ENCODE measurements around the gene GTPBP6. TPM values are rescaled to one million over a fixed set of nuclear protein-coding genes. Genes with fewer than 3 reads are reported as not detected.

Gene GTPBP6
- total RNA-seq, 2 experiments from 2014 or later = 68.0 to 68.3 TPM

DNA sequence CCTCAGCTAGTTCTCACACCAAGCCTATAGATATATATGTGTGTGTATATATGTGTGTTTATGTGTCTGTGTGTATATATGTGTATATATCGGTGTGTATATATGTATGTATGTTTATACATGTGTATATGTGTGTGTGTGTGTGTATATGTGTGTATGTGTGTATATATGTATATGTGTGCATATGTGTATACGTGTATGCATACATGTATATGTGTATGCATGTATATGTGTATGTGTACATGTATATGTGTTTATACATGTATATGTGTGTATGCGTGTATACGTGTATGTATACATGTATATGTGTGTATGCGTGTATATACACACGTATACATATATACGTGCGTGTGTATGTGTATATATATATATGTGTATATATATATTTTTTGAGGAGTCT is 18.3 kb downstream of the GTPBP6 start:
- ATAC-seq = no peak

DNA sequence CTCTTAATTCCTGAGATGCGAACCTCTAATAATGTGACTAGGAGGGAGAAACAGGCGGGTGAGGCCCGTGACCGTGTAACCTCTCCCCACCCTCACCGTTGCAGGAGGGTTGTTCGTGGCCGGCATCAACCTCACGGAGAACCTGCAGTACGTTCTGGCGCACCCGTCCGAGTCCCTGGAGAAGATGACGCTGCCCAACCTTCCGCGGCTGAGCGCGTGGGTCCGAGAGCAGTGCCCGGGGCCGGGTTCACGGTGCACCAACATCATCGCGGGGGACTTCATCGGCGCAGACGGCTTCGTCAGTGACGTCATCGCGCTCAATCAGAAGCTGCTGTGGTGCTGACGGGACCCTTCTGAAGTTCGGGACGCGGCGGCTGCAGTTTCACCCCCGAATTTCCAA is 19.6 kb downstream of the GTPBP6 start:
- intact Hi-C loops (cut with micrococcal nuclease) = no loop called here
- Mint-ChIP-seq H3K9me3 (no peaks in the 10 kb centered on the region), H3K4me1 (ENCODE audit: low read depth) (no peaks in the 10 kb centered on the region), H3K4me3 (no peak overlapping the region), H3K27me3 (no peaks in the 10 kb centered on the region), H3K36me3 (ENCODE audit: low read depth) (peaks cover 52% of the 10 kb centered on the region), H3K27ac (no peak overlapping the region)
- ATAC-seq (no peak), DNase-seq (no peak)
- CTCF ChIA-PET = no interaction called here
- TF ChIP-seq, protein P1, sequence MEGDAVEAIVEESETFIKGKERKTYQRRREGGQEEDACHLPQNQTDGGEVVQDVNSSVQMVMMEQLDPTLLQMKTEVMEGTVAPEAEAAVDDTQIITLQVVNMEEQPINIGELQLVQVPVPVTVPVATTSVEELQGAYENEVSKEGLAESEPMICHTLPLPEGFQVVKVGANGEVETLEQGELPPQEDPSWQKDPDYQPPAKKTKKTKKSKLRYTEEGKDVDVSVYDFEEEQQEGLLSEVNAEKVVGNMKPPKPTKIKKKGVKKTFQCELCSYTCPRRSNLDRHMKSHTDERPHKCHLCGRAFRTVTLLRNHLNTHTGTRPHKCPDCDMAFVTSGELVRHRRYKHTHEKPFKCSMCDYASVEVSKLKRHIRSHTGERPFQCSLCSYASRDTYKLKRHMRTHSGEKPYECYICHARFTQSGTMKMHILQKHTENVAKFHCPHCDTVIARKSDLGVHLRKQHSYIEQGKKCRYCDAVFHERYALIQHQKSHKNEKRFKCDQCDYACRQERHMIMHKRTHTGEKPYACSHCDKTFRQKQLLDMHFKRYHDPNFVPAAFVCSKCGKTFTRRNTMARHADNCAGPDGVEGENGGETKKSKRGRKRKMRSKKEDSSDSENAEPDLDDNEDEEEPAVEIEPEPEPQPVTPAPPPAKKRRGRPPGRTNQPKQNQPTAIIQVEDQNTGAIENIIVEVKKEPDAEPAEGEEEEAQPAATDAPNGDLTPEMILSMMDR (IDR thresholded peaks at IDR 0.05) = no peak
- POLR2A ChIA-PET = no interaction called here

More for the DNA sequence above, 18.3 kb downstream of the GTPBP6 start:
- ChIA-PET POLR2A (no interaction called here), CTCF (no interaction called here)
- TF ChIP-seq, protein P1 (IDR thresholded peaks at IDR 0.05) = no peak
- H3K9me3 Mint-ChIP-seq = no peaks in the 10 kb centered on the region
- H3K4me3 Mint-ChIP-seq = no peak overlapping the region
- intact Hi-C loops (cut with micrococcal nuclease) = no loop called here
- H3K4me1 Mint-ChIP-seq (ENCODE audit: low read depth) = no peaks in the 10 kb centered on the region
- peaks cover 57% of the 10 kb centered on the region for H3K36me3 Mint-ChIP-seq (ENCODE audit: low read depth)
- no peak for DNase-seq
- H3K27me3 Mint-ChIP-seq = no peaks in the 10 kb centered on the region
- no peak overlapping the region for H3K27ac Mint-ChIP-seq

DNA sequence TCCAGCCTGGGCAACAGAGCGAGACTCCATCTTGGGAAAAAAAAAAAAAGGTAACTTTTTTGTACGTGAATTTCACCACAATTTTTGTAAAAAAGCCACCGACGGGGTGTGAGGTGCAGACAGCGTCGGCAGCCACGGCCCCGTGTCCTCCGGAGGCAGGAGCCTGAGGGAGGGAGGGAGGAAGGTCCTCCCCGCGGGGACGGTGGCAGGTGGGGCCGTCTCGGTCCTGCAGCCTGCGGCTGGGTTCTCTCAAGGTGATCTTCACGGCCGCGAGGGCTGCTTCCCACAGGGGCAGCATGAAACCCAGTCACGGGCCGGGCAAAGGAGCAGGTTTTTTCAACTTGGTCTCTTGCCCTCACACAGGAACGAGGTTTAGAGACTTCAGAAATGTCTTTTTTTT is 23.5 kb downstream of the GTPBP6 start:
- no peak overlapping the region for H3K27ac Mint-ChIP-seq
- H3K36me3 Mint-ChIP-seq (ENCODE audit: low read depth) = peaks cover 52% of the 10 kb centered on the region
- no peaks in the 10 kb centered on the region for H3K4me1 Mint-ChIP-seq (ENCODE audit: low read depth)
- H3K27me3 Mint-ChIP-seq = no peaks in the 10 kb centered on the region
- DNase-seq (peak; percentile 0), ATAC-seq (no peak)
- no peaks in the 10 kb centered on the region for H3K9me3 Mint-ChIP-seq
- no peak overlapping the region for H3K4me3 Mint-ChIP-seq
- intact Hi-C loops (cut with micrococcal nuclease) = no loop called here
- TF ChIP-seq, protein P1 (IDR thresholded peaks at IDR 0.05) = no peak
- ChIA-PET CTCF (no interaction called here), POLR2A (no interaction called here)

DNA sequence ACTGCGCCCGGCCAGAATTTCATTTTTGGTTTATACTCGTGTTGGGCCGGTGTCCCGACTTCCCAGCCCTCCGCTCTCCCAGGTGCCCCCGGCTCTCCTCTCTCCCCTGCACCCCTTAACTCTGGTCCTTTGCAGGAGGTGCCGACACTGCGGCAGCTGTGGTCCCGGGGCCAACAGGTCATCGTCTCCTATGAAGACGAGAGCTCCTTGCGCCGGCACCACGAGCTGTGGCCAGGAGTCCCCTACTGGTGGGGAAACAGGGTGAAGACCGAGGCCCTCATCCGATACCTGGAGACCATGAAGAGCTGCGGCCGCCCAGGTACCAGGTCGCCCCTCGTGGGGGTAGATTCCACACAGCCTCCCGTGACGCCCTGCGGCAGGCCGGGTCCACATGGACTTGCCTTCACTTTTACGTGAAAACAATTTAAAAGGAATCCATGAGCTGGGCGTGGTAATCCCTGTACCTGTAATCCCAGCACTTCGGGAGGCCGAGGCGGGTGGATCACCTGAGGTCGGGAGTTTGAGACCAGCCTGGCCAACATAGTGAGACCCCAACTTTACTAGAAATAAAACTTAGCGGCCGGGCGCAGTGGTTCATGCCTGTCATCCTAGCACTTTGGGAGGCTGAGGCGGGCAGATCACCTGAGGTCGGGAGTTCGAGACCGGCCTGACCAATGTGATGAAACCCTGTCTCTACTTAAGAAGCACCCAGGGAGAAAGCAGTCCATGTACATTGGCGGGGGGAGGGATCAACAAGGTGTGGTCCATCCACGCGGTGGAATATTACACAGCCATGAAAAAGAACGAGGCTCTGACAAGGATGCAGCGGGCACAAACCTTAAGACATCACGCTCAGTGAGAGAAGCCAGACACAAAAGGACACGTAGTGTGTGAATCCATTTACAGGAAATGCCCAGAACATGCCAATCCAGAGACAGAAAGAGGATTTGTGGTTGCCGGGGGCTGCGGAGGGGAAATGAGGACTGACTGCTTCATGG is 25.4 kb downstream of the GTPBP6 start:
- POLR2A ChIA-PET = no interaction called here
- CTCF ChIA-PET = no interaction called here

More for the DNA sequence above, 25.4 kb downstream of the GTPBP6 start:
- intact Hi-C loops (cut with micrococcal nuclease) = no loop called here
- no peak overlapping the region for H3K4me3 Mint-ChIP-seq
- no peak overlapping the region for H3K27ac Mint-ChIP-seq
- ATAC-seq (no peak), DNase-seq (no peak)
- no peaks in the 10 kb centered on the region for H3K27me3 Mint-ChIP-seq
- TF ChIP-seq, protein P1 (IDR thresholded peaks at IDR 0.05) = no peak
- no peaks in the 10 kb centered on the region for H3K4me1 Mint-ChIP-seq (ENCODE audit: low read depth)
- peaks cover 51% of the 10 kb centered on the region for H3K36me3 Mint-ChIP-seq (ENCODE audit: low read depth)
- no peaks in the 10 kb centered on the region for H3K9me3 Mint-ChIP-seq
